Endothelial cell of umbilical vein (primary cell): ENCODE results near the gene GPR180. TPM values are rescaled to one million over a fixed set of nuclear protein-coding genes. Genes with fewer than 3 reads are reported as not detected.

Experiments used
- BruUV-seq: library from RNA; stranded (reverse); fragments of 400-500 nt; replicated peaks from 2 replicates; lab custom pipeline; 2021; lab: Mats Ljungman, UMichigan
- CTCF ChIA-PET: fragments of 300-600, 350-600 bp; sonication (Branson Sonifier 250); formaldehyde crosslinking; loops from one replicate; lab custom pipeline; 2021; ENCODE audit warnings: antibody characterized with exemption, inconsistent platforms; lab: Charles Lee
- POLR2A ChIA-PET: fragments of 300-600, 350-600 bp; sonication (Branson Sonifier 250); formaldehyde crosslinking; loops from one replicate; lab custom pipeline; 2021; ENCODE audit warnings: antibody characterized with exemption, inconsistent platforms; lab: Charles Lee
- DNase-seq: peaks from one replicate; pipeline ENCODE4 v3.0.0-alpha.2; 2011; ENCODE audit warnings: low read depth, low spot score
- FAIRE-seq: peaks from 2 replicates; lab custom pipeline; 2011; peaks lifted over from hg19 to GRCh38; lab: Jason Lieb, UNC
- H2AFZ ChIP-seq: 2 replicates; pipeline ENCODE4 v1.6.0; 2012; ENCODE audit warnings: low read depth, low read length, control low read depth, inconsistent platforms
- H3K27ac ChIP-seq: 2 replicates; pipeline ENCODE4 v1.5.1; 2011; ENCODE audit warnings: low read depth, mild to moderate bottlenecking, control low read depth, low read length, moderate library complexity; ENCODE audit not compliant: insufficient read depth
- H3K27me3 ChIP-seq, 2 experiments: 2 replicates each; pipeline versions ENCODE4 v1.6.0 to v1.6.1; 2011; ENCODE audit warnings: low read length in 2 of 2, mixed read lengths in 1 of 2; ENCODE audit not compliant: control insufficient read depth in 2 of 2, insufficient read depth in 2 of 2
- H3K36me3 ChIP-seq, 2 experiments: 2 replicates in 1 of 2; 3 replicates in 1 of 2; pipeline ENCODE4 v1.5.1; 2011; ENCODE audit warnings: low read length in 2 of 2, mild to moderate bottlenecking in 1 of 2, moderate library complexity in 1 of 2; ENCODE audit not compliant: control insufficient read depth in 2 of 2, insufficient read depth in 2 of 2; ENCODE audit errors: extremely low read depth in 1 of 2
- H3K4me1 ChIP-seq: 3 replicates; pipeline ENCODE4 v1.5.1; 2011; ENCODE audit warnings: mild to moderate bottlenecking, low read length; ENCODE audit not compliant: control insufficient read depth, insufficient read depth; ENCODE audit errors: extremely low read depth
- H3K4me2 ChIP-seq: 2 replicates; pipeline ENCODE4 v1.6.1; 2011; ENCODE audit warnings: low read length, control low read depth, mixed read lengths; ENCODE audit not compliant: insufficient read depth
- H3K4me3 ChIP-seq, 3 experiments: fragments of 200-600 bp in 1 of 3; sonication (generic), shearing (Covaris generic) in 1 of 3; replicated peaks in 1 of 3; 2 replicates each; pipeline ENCODE4 v1.5.1; 2011 to 2016; ENCODE audit warnings: control low read depth in 3 of 3, low read length in 3 of 3, mild to moderate bottlenecking in 2 of 3, inconsistent platforms in 1 of 3, low read depth in 1 of 3, moderate library complexity in 1 of 3; ENCODE audit not compliant: insufficient read depth in 1 of 3
- H3K79me2 ChIP-seq: 2 replicates; pipeline ENCODE4 v1.6.0; 2012; ENCODE audit warnings: low read length, inconsistent platforms; ENCODE audit not compliant: control insufficient read depth, insufficient read depth
- H3K9ac ChIP-seq: replicated peaks from 2 replicates; pipeline ENCODE3; 2011; ENCODE audit warnings: low read length, control low read depth; ENCODE audit not compliant: insufficient read depth; ENCODE audit errors: extremely low read depth
- H3K9me1 ChIP-seq: replicated peaks from 3 replicates; pipeline ENCODE4 v1.6.0; 2011; ENCODE audit warnings: mild to moderate bottlenecking, low read length; ENCODE audit not compliant: control insufficient read depth, insufficient read depth; ENCODE audit errors: extremely low read depth
- H3K9me3 ChIP-seq: replicated peaks from 2 replicates; pipeline ENCODE4 v1.5.1; 2012; ENCODE audit warnings: low read length, inconsistent platforms; ENCODE audit not compliant: control insufficient read depth, insufficient read depth
- H4K20me1 ChIP-seq: replicated peaks from 2 replicates; pipeline ENCODE3; 2011; ENCODE audit warnings: mild to moderate bottlenecking, low read length; ENCODE audit not compliant: control insufficient read depth, insufficient read depth; ENCODE audit errors: extremely low read depth
- EZH2 ChIP-seq: IDR thresholded peaks from 2 replicates; pipeline ENCODE4 v1.6.1; 2012; ENCODE audit warnings: borderline replicate concordance, low read depth, mild to moderate bottlenecking, moderate library complexity, low read length, inconsistent platforms; ENCODE audit not compliant: severe bottlenecking
- FOS ChIP-seq: IDR thresholded peaks from 2 replicates; pipeline ENCODE4 v1.6.1; 2011; ENCODE audit warnings: mild to moderate bottlenecking, low read length, moderate library complexity, borderline replicate concordance; ENCODE audit not compliant: insufficient read depth
- GATA2 ChIP-seq: IDR thresholded peaks from 2 replicates; pipeline ENCODE4 v1.7.0; 2011; ENCODE audit warnings: low read depth, mild to moderate bottlenecking, moderate library complexity, mixed read lengths, low read length; ENCODE audit not compliant: insufficient read length, insufficient read depth
- JUN ChIP-seq: IDR thresholded peaks from 2 replicates; pipeline ENCODE4 v1.6.1; 2011; ENCODE audit warnings: borderline replicate concordance, low read depth; ENCODE audit not compliant: insufficient read length, insufficient read depth
- MYC ChIP-seq: IDR thresholded peaks from one replicate; pipeline ENCODE4 v1.6.1; 2011; ENCODE audit warnings: mild to moderate bottlenecking, low read depth, low read length
- POLR2A ChIP-seq: IDR thresholded peaks from 2 replicates; pipeline ENCODE4 v1.6.1; 2012; ENCODE audit warnings: low read depth, mild to moderate bottlenecking, control low read depth, low read length
- POLR2AphosphoS5 ChIP-seq: IDR thresholded peaks from 2 replicates; pipeline ENCODE4 v1.6.1; 2012; ENCODE audit warnings: low read depth, mild to moderate bottlenecking, control low read depth, low read length, moderate library complexity; ENCODE audit not compliant: insufficient read depth
- dilution Hi-C: fragments of 300-500 bp; cut with MboI; formaldehyde crosslinking; loops from one replicate; pipeline ENCODE4 v1.15.0; 2019; ENCODE audit warnings: low sequenced_read_pairs; ENCODE audit not compliant: extremely low pct_ligation_motif_present
- intact Hi-C: fragments of 100-400 bp; cut with micrococcal nuclease; formaldehyde crosslinking; loops from one replicate; pipeline ENCODE4 v1.10.0; 2022
- polyA plus RNA-seq, 4 experiments: library from polyadenylated mRNA; depleted of rRNA in 3 of 4; stranded (reverse) in 3 of 4; unstranded in 1 of 4; fragments of >200 nt; gene quantifications; 2 replicates each; pipeline versions ENCODE4 v1.2.1 to v1.2.3, GENCODE V29; 2011 to 2012; ENCODE audit warnings: missing spikeins in 1 of 4
- total RNA-seq: library from RNA; stranded (reverse); gene quantifications from 2 replicates; pipeline ENCODE4 v1.2.3, GENCODE V29; 2021
- TF ChIP-seq, protein P1 (sequence below): IDR thresholded peaks from 2 replicates; pipeline ENCODE4 v1.6.1; 2011; ENCODE audit not compliant: insufficient read depth, insufficient read length
- TF ChIP-seq, protein P2 (sequence below), 2 donors: IDR thresholded peaks; 1 replicate in 1 of 2; 2 replicates in 1 of 2; pipeline ENCODE4 v1.5.1; 2011; ENCODE audit warnings: low read length in 2 of 2, mild to moderate bottlenecking in 2 of 2, moderate library complexity in 2 of 2, control low read depth in 1 of 2, inconsistent platforms in 1 of 2, low read depth in 1 of 2; ENCODE audit not compliant: insufficient read depth in 1 of 2; ENCODE audit errors: extremely low read depth in 1 of 2

The GPR180 gene
- total and polyA plus RNA-seq, 2 donors (not counting 3 experiments of a cell fraction or from before 2014, with no cell fraction given): 3.1 to 8.3 TPM

GRCh38 chr13:94552095-94552494, 49.6 kb upstream of the GPR180 start:
- Histone ChIP-seq H3K4me1 (peaks cover 6% of the 10 kb centered on the region), H3K27me3 (no peaks in the 10 kb centered on the region), H4K20me1 (no peaks in the 10 kb centered on the region), H2AFZ (no peak overlapping the region), H3K79me2 (no peaks in the 10 kb centered on the region), H3K27ac (no peak overlapping the region), H3K36me3 (no peaks in the 10 kb centered on the region), H3K9me3 (no peaks in the 10 kb centered on the region), H3K9me1 (no peaks in the 10 kb centered on the region), H3K4me3 (no peak overlapping the region), H3K9ac (no peak overlapping the region), H3K4me2 (no peak overlapping the region)
- FAIRE-seq (no peak), DNase-seq (no peak)
- CTCF ChIA-PET: no interaction called here
- intact Hi-C loops: no loop called here
- BruUV-seq: no TSS peak
- TF ChIP-seq, protein P1, sequence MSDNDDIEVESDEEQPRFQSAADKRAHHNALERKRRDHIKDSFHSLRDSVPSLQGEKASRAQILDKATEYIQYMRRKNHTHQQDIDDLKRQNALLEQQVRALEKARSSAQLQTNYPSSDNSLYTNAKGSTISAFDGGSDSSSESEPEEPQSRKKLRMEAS: no peak
- TF ChIP-seq JUN (no peak), GATA2 (no peak), FOS (no peak), EZH2 (no peak), MYC (no peak)
- dilution Hi-C loops: no loop called here
- POLR2A ChIA-PET: interaction anchor here (0.7 kb wide), 1 partner anchor 64 kb away, joined by 3 read pairs; no protein-coding TSS in a partner anchor

DNA sequence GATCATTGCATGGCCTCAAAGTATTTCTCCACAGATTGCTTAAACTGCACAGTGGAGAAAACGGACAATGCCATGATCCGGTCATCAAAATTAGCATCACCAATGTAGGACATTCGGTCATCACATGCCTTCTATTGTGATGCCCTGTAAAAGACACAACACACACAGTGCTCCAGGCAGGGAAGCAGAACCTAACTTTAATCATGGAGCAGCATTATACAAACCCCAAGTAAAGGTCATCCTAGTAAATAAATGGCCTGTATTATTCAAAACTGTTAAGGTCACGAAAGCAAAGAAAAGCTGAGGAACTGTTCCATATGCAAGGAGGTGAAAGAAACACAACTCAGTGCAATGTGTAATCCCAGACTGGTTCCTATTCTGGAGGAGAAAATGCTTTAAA, 47.9 kb upstream of the GPR180 start:
- dilution Hi-C loops (no loop called here), intact Hi-C loops (no loop called here)
- CTCF ChIA-PET: no interaction called here
- no TSS peak for BruUV-seq
- POLR2A ChIA-PET: no interaction called here
- H2AFZ ChIP-seq: no peak overlapping the region
- H3K36me3 ChIP-seq: no peaks in the 10 kb centered on the region
- TF ChIP-seq POLR2AphosphoS5: no peak
- no peak for TF ChIP-seq JUN
- TF ChIP-seq EZH2: no peak
- TF ChIP-seq, protein P2, sequence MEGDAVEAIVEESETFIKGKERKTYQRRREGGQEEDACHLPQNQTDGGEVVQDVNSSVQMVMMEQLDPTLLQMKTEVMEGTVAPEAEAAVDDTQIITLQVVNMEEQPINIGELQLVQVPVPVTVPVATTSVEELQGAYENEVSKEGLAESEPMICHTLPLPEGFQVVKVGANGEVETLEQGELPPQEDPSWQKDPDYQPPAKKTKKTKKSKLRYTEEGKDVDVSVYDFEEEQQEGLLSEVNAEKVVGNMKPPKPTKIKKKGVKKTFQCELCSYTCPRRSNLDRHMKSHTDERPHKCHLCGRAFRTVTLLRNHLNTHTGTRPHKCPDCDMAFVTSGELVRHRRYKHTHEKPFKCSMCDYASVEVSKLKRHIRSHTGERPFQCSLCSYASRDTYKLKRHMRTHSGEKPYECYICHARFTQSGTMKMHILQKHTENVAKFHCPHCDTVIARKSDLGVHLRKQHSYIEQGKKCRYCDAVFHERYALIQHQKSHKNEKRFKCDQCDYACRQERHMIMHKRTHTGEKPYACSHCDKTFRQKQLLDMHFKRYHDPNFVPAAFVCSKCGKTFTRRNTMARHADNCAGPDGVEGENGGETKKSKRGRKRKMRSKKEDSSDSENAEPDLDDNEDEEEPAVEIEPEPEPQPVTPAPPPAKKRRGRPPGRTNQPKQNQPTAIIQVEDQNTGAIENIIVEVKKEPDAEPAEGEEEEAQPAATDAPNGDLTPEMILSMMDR (IDR thresholded peaks at IDR 0.05; ENCODE audit: extremely low read depth in 1 of 2, insufficient read depth in 1 of 2, low read depth in 1 of 2, low read length in 2 of 2): no peak
- TF ChIP-seq FOS: no peak
- TF ChIP-seq, protein P1: no peak
- no peak for TF ChIP-seq MYC
- no peak for TF ChIP-seq POLR2A
- TF ChIP-seq GATA2: no peak
- no peaks in the 10 kb centered on the region for H4K20me1 ChIP-seq
- DNase-seq (no peak), FAIRE-seq (no peak)
- no peak overlapping the region for H3K4me2 ChIP-seq
- H3K4me1 ChIP-seq: peaks cover 2% of the 10 kb centered on the region
- H3K9me1 ChIP-seq: no peaks in the 10 kb centered on the region
- no peaks in the 10 kb centered on the region for H3K79me2 ChIP-seq
- no peaks in the 10 kb centered on the region for H3K27me3 ChIP-seq
- no peaks in the 10 kb centered on the region for H3K9me3 ChIP-seq
- no peak overlapping the region for H3K4me3 ChIP-seq
- H3K27ac ChIP-seq: no peak overlapping the region
- H3K9ac ChIP-seq: no peak overlapping the region
